ENCODE measurements around the gene RPL12.

The RPL12 gene

DNA sequence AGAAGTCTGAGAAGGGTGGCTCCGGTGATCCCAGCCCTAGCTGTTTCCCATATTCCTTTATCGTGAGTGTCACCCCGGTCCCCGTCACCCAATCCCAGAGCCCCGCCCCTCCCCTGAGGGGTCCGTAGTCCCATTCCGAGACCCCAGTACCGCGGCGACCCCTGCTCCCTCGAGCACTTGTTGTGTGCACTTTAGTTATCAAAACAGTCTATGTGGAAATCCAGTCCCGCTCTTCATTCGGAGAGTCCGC, 327 bp upstream of the RPL12 start:
- ChIA-PET CTCF (interaction anchor here (2.8 kb wide), 1 partner anchor 10 kb away, joined by 7 read pairs; no protein-coding TSS in a partner anchor), POLR2A (interaction anchor here (0.7 to 2.8 kb wide), 17 partner anchors 10 to 537 kb away, joined by 3 to 22 read pairs (median 4); partner anchors contain the start of genes RALGPS1, SLC2A8 and ZNF79)
- TF ChIP-seq, protein P1, sequence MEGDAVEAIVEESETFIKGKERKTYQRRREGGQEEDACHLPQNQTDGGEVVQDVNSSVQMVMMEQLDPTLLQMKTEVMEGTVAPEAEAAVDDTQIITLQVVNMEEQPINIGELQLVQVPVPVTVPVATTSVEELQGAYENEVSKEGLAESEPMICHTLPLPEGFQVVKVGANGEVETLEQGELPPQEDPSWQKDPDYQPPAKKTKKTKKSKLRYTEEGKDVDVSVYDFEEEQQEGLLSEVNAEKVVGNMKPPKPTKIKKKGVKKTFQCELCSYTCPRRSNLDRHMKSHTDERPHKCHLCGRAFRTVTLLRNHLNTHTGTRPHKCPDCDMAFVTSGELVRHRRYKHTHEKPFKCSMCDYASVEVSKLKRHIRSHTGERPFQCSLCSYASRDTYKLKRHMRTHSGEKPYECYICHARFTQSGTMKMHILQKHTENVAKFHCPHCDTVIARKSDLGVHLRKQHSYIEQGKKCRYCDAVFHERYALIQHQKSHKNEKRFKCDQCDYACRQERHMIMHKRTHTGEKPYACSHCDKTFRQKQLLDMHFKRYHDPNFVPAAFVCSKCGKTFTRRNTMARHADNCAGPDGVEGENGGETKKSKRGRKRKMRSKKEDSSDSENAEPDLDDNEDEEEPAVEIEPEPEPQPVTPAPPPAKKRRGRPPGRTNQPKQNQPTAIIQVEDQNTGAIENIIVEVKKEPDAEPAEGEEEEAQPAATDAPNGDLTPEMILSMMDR (IDR thresholded peaks at IDR 0.05; ENCODE audit: control extremely low read depth, extremely low read depth, low read depth, missing control alignments): no peak
- no peak for DNase-seq (ENCODE audit: extremely low spot score)

DNA sequence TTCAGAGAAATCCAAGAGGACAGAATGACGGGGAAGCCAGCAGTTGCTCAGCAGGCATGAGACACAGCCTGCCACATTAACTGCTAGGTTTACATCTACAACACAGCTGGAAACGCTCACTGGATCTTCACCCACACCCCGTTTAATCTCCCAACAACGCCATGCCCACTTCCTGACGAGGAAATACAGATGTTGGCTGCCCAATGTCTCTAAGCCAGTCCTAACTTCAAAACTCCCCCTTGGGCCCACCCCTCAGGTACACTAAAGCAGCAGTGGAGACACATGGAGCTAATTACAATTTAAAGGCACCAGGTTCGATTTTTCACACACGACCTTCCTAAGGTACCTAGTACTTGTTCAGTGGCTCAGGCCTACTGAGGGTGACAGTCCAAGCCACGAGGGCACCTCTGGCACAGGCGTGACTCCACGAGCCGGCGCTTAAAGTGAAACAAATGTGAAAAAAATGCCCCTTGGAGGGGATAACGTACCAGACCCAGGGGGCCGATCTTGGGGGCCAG, 904 bp downstream of the RPL12 start:
- ChIA-PET CTCF (interaction anchor here (0.7 to 1.3 kb wide), 3 partner anchors 21 to 419 kb away, joined by 3 read pairs; partner anchors contain the start of gene TOR2A), POLR2A (interaction anchor here (0.5 to 2.8 kb wide), 15 partner anchors 10 to 619 kb away, joined by 3 to 22 read pairs (median 5); partner anchors contain the start of genes RALGPS1, SLC2A8 and ZNF79)
- TF ChIP-seq, protein P1 (IDR thresholded peaks at IDR 0.05; ENCODE audit: control extremely low read depth, extremely low read depth, low read depth, missing control alignments): no peak
- no peak for DNase-seq (ENCODE audit: extremely low spot score)

DNA sequence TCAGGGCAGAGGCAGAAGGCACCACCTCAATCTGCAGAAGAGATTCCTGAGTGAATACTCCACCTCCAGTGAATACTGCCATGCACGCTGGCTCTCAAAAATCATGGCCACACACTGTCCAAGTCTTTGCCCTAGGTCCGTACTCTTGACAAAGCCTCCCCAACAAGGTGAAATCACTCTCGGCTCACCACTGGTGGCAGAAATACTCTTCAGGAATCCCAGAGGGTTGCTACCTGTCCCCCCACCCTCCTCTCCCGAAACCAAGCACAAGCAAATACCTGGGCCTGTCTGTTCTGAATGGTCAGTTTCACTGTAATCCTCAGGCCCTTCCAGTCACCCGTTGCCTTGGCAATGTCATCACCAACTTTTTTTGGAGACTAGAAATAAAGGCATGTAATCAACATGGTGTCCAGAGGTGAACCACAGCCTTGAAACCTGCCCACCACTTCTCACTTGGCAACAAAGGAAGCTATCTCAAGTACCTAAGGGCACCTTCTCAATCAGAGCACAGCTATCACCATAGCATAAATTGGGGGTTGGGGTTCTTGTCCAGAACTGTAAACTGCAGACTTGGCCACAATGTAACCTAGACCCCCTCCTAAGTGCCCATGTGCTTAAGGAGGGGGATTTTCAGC, 1.8 kb downstream of the RPL12 start:
- CTCF ChIA-PET: interaction anchor here (0.7 to 1.3 kb wide), 3 partner anchors 20 to 420 kb away, joined by 3 read pairs; partner anchors contain the start of gene TOR2A
- DNase-seq (ENCODE audit: extremely low spot score): no peak
- POLR2A ChIA-PET: interaction anchor here (0.8 to 2.8 kb wide), 4 partner anchors 9 to 535 kb away, joined by 3 to 22 read pairs (median 4); partner anchors contain the start of genes RALGPS1, SLC2A8 and ZNF79
- TF ChIP-seq, protein P1 (IDR thresholded peaks at IDR 0.05; ENCODE audit: control extremely low read depth, extremely low read depth, low read depth, missing control alignments): no peak

DNA sequence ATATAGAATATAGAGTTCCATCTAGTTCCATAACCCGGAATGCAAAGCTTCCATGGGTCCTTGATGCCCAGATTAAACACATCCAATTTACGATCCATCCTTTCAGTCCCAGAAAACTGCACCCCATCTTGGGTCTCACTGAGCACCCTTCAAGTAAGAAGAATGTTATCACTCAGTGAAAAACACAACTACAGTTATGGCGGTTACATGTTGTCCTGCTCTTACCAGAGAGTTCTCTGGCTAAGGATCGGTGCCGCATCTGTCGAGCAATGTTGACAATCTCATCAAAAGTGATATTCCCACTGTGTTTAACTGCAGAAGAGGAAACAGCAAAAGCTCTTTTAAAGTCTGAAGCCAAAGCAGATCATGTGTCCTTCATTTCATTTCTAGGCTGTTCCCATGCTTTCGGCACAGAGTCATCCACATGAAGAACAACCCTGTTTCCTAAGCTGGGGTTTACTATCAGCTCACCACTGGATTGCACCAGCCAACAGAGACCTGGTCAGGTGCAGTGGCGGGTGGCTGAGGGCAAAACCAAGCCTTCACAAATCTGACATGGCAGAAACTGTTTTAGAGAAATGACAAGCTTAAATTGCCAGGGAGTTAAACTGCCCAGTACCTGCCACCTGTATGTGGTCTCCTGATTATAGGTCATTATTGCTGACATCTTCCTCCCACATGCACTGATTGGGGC, 2.9 kb downstream of the RPL12 start:
- ChIA-PET POLR2A (no interaction called here), CTCF (interaction anchor here (0.7 to 0.9 kb wide), 2 partner anchors 9 to 13 kb away, joined by 3 read pairs; no protein-coding TSS in a partner anchor)
- no peak for DNase-seq (ENCODE audit: extremely low spot score)
- TF ChIP-seq, protein P1 (IDR thresholded peaks at IDR 0.05; ENCODE audit: control extremely low read depth, extremely low read depth, low read depth, missing control alignments): no peak

DNA sequence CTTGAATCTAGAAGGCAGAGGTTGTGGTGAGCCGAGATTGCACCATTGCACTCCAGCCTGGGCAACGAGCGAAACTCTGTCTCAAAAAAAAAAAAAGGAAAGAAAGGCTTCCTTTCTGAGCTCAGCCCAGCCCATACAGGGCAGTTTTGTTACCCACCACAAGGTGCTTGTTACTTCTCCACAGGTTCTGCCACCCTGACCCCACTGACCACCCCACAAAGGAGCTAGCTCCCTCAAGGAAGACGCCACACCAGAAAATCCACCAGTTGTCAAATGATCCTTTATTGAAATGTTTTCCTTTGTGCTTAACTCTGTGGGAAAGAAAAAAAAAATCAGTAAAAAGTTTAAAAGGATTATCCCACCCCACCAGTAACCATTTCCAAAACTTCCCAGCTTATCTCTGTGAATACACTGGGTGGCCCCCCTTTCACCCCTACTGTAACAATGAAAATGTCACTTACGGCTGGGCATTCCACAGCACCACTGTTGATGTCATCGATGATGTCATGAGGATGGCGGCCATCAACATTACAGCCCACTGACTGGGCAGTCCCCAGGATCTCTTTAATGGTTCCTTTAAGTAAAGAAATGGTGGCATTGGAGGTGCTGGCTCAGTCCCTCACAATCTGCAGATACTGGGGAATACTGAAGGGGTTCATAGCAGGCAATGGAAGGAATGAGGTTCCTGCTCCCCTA, 3.6 kb downstream of the RPL12 start:
- ChIA-PET POLR2A (no interaction called here), CTCF (interaction anchor here (0.9 kb wide), 1 partner anchor 12 kb away, joined by 3 read pairs; no protein-coding TSS in a partner anchor)

More for the DNA sequence above, 3.6 kb downstream of the RPL12 start:
- no peak for DNase-seq (ENCODE audit: extremely low spot score)
- TF ChIP-seq, protein P1 (IDR thresholded peaks at IDR 0.05; ENCODE audit: control extremely low read depth, extremely low read depth, low read depth, missing control alignments): no peak
